HCT116 (cell line): Measurements from ENCODE around the gene PAX5. TPM values are rescaled to one million over a fixed set of nuclear protein-coding genes. Genes with fewer than 3 reads are reported as not detected.

Experiments
- ATAC-seq: fragments of 200-7000 bp; cut with Tn5 transposase; 2 replicates; pipeline ENCODE4 v1.9.1; 2020; ENCODE audit warnings: mild to moderate bottlenecking, moderate library complexity
- BruUV-seq: library from RNA; stranded (reverse); fragments of 400-500 nt; replicated peaks from 2 replicates; lab custom pipeline; 2021; lab: Mats Ljungman, UMichigan
- CTCF ChIA-PET: fragments of 300-600 bp; sonication (Branson Sonifier 250); formaldehyde crosslinking; loops from one replicate; lab custom pipeline; 2021; ENCODE audit warnings: antibody characterized with exemption; lab: Charles Lee
- POLR2A ChIA-PET: fragments of 300-600, 350-600 bp; sonication (Branson Sonifier 250); formaldehyde crosslinking; loops from one replicate; lab custom pipeline; 2021; ENCODE audit warnings: antibody characterized with exemption; lab: Charles Lee
- RAD21 ChIA-PET, 2 experiments: fragments of 300-600 bp; sonication (Branson Sonifier 250); formaldehyde crosslinking; loops; one replicate each; lab custom pipeline; 2023; ENCODE audit warnings: low total read pairs in 2 of 2; ENCODE audit not compliant: uncharacterized antibody in 2 of 2, unreplicated experiment in 2 of 2, low non-redundant PET in 1 of 2; lab: Charles Lee
- DNase-seq: peaks from one replicate; pipeline ENCODE4 v3.0.0-alpha.2; 2010; ENCODE audit warnings: low read depth, low spot score
- H2AFZ ChIP-seq: fragments of 200-600 bp; shearing (Covaris generic), sonication (generic); 2 replicates; pipeline ENCODE4 v1.6.1; 2017; ENCODE audit warnings: low read depth, mixed run types, mixed read lengths, antibody characterized with exemption, low read length; ENCODE audit not compliant: poor library complexity, severe bottlenecking
- H3K27ac ChIP-seq: 2 replicates; pipeline ENCODE4 v1.5.1; 2012; ENCODE audit warnings: low read depth, low read length
- H3K27me3 ChIP-seq: fragments of 200-600 bp; sonication (generic); 2 replicates; pipeline ENCODE4 v1.6.1; 2016; ENCODE audit warnings: mixed run types, low read length, mixed read lengths; ENCODE audit not compliant: insufficient read depth
- H3K36me3 ChIP-seq, 2 experiments: fragments of 200-500 bp in 1 of 2; fragments of 200-600 bp in 1 of 2; sonication (Bioruptor generic) in 1 of 2; sonication (generic) in 1 of 2; 2 replicates each; pipeline versions ENCODE4 v1.5.1 to v1.6.1; 2014 to 2016; ENCODE audit warnings: low read length in 2 of 2, inconsistent platforms in 1 of 2, mixed read lengths in 1 of 2, mixed run types in 1 of 2; ENCODE audit not compliant: insufficient read depth in 2 of 2, control insufficient read depth in 1 of 2
- H3K4me1 ChIP-seq, 2 experiments: fragments of 200-600 bp in 1 of 2; sonication (generic) in 1 of 2; 2 replicates each; pipeline versions ENCODE4 v1.5.1 to v1.6.1; 2012 to 2017; ENCODE audit warnings: low read length in 2 of 2, inconsistent platforms in 1 of 2, mild to moderate bottlenecking in 1 of 2, mixed read lengths in 1 of 2, mixed run types in 1 of 2, moderate library complexity in 1 of 2; ENCODE audit not compliant: insufficient read depth in 2 of 2, control insufficient read depth in 1 of 2
- H3K4me2 ChIP-seq: fragments of 200-600 bp; sonication (generic); 2 replicates; pipeline ENCODE4 v1.6.1; 2017; ENCODE audit warnings: mixed run types, low read length, mixed read lengths
- H3K4me3 ChIP-seq, 2 experiments: fragments of 200-600 bp in 1 of 2; sonication (generic) in 1 of 2; replicated peaks in 1 of 2; 2 replicates each; pipeline ENCODE4 v1.5.1; 2011 to 2016; ENCODE audit warnings: low read length in 2 of 2, control low read depth in 1 of 2, low read depth in 1 of 2, mild to moderate bottlenecking in 1 of 2, mixed read lengths in 1 of 2, mixed run types in 1 of 2
- H3K79me2 ChIP-seq: fragments of 200-600 bp; sonication (generic); 2 replicates; pipeline ENCODE4 v1.6.1; 2017; ENCODE audit warnings: mild to moderate bottlenecking, mixed run types, low read length, moderate library complexity, mixed read lengths; ENCODE audit not compliant: insufficient read depth
- H3K9ac ChIP-seq: fragments of 200-600 bp; sonication (generic); 2 replicates; pipeline ENCODE4 v1.6.1; 2016; ENCODE audit warnings: low read length, mixed read lengths
- H3K9me2 ChIP-seq: fragments of 200-600 bp; sonication (generic), shearing (Covaris generic); 2 replicates; pipeline ENCODE4 v1.6.1; 2017; ENCODE audit warnings: mixed run types, mild to moderate bottlenecking, moderate library complexity; ENCODE audit not compliant: insufficient read depth
- H3K9me3 ChIP-seq, 2 experiments: fragments of 200-500 bp in 1 of 2; fragments of 200-600 bp in 1 of 2; sonication (Bioruptor generic) in 1 of 2; sonication (generic) in 1 of 2; 2 replicates each; pipeline ENCODE4 v1.6.1; 2014 to 2017; ENCODE audit warnings: low read length in 2 of 2, mixed read lengths in 2 of 2, inconsistent platforms in 1 of 2, low read depth in 1 of 2, mild to moderate bottlenecking in 1 of 2, mixed run types in 1 of 2, moderate library complexity in 1 of 2; ENCODE audit not compliant: control insufficient read depth in 1 of 2, insufficient read depth in 1 of 2
- H4K20me1 ChIP-seq: fragments of 200-600 bp; sonication (generic), shearing (Covaris generic); 2 replicates; pipeline ENCODE4 v1.6.1; 2017; ENCODE audit warnings: mixed run types, mild to moderate bottlenecking, moderate library complexity; ENCODE audit not compliant: insufficient read depth
- CEBPB ChIP-seq: IDR thresholded peaks from 2 replicates; pipeline ENCODE4 v1.6.1; 2012; ENCODE audit warnings: low read depth
- ELF1 ChIP-seq: IDR thresholded peaks from 2 replicates; pipeline ENCODE4 v1.6.1; 2012; ENCODE audit warnings: low read depth, borderline replicate concordance
- FOSL1 ChIP-seq: IDR thresholded peaks from 2 replicates; pipeline ENCODE4 v1.6.1; 2012; ENCODE audit warnings: low read depth
- RAD21 ChIP-seq: IDR thresholded peaks from 2 replicates; pipeline ENCODE4 v1.6.1; 2012; ENCODE audit warnings: low read depth, mild to moderate bottlenecking
- SIN3A ChIP-seq: IDR thresholded peaks from 2 replicates; pipeline ENCODE4 v1.6.1; 2012; ENCODE audit warnings: low read depth
- SP1 ChIP-seq: IDR thresholded peaks from 2 replicates; pipeline ENCODE4 v1.6.1; 2012; ENCODE audit warnings: low read depth
- TCF7L2 ChIP-seq: IDR thresholded peaks from 2 replicates; pipeline ENCODE4 v1.7.0; 2011; ENCODE audit warnings: borderline replicate concordance, inconsistent platforms; ENCODE audit not compliant: insufficient read depth, insufficient read length; ENCODE audit errors: extremely low read depth
- intact Hi-C: fragments of 100-400 bp; cut with micrococcal nuclease; formaldehyde crosslinking; loops from 2 replicates; pipeline ENCODE4 v1.10.0; 2022
- total RNA-seq: library from RNA; stranded (reverse); gene quantifications from one replicate; pipeline ENCODE4 v1.2.1, GENCODE V29; 2021; ENCODE audit not compliant: unreplicated experiment

Gene PAX5
- total RNA-seq, 1 experiment from 2014 or later, result 0.17 TPM

- ChIA-PET POLR2A (no interaction called here), RAD21 (no interaction called here), CTCF (interaction anchor here (1.3 to 5.0 kb wide), 3 partner anchors 100 to 121 kb away, joined by 4 to 148 read pairs (median 22); no protein-coding TSS in a partner anchor)
- Histone ChIP-seq H2AFZ (no peak overlapping the region), H3K9ac (no peak overlapping the region), H3K79me2 (no peaks in the 10 kb centered on the region), H3K4me2 (no peak overlapping the region), H3K4me3 (no peak overlapping the region), H3K27me3 (peaks cover 12% of the 10 kb centered on the region; the same call in 1 of the 2 replicates), H3K9me2 (no peaks in the 10 kb centered on the region), H3K27ac (no peak overlapping the region), H3K4me1 (no peaks in the 10 kb centered on the region), H4K20me1 (no peaks in the 10 kb centered on the region), H3K36me3 (no peaks in the 10 kb centered on the region), H3K9me3 (no peaks in the 10 kb centered on the region)
- no TSS peak for BruUV-seq
- ATAC-seq (no peak), DNase-seq (no peak)
- TF ChIP-seq SP1 (no peak), RAD21 (no peak), ELF1 (no peak), FOSL1 (no peak), CEBPB (no peak), TCF7L2 (no peak)
- intact Hi-C loops, result loop anchor here (10.0 kb wide), 2 partner anchors 450 to 520 kb away; no protein-coding TSS in a partner anchor
Observed at GRCh38 chr9:36874921-36875320, 159.1 kb downstream of the PAX5 start.

DNA sequence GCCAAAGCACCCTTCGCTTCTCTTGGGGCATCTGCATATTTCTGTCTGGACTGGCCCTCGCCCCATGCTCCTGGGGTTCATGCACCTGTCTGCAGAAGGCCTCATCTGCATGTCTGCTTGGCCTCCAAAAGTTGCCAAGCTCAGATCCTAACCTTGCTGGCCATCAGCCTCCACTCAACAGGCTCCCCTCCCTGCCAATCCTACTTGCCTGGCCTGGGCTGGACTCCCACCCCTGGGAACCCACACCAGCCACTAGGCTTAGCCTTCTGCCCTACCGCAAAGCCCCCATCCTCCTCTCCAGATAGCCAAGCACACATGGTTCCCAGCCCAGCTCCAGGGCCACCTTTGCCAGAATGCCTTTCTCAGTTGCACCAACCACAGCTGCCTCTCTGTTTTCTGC lies 159.8 kb downstream of the PAX5 start:
- H3K36me3 ChIP-seq, result no peaks in the 10 kb centered on the region
- CTCF ChIA-PET, result interaction anchor here (1.3 to 5.0 kb wide), 5 partner anchors 19 to 121 kb away, joined by 4 to 148 read pairs (median 9); no protein-coding TSS in a partner anchor
- no peak for DNase-seq
- H3K27me3 ChIP-seq, result peaks cover 13% of the 10 kb centered on the region; the same call in 1 of the 2 replicates
- intact Hi-C loops, result loop anchor here (10.0 kb wide), 2 partner anchors 451 to 521 kb away; no protein-coding TSS in a partner anchor
- H3K27ac ChIP-seq, result no peak overlapping the region
- BruUV-seq, result no TSS peak
- POLR2A ChIA-PET, result no interaction called here
- H3K79me2 ChIP-seq, result no peaks in the 10 kb centered on the region
- TF ChIP-seq SIN3A, result no peak
- TF ChIP-seq, all 23 proteins: peak for 0
- no peaks in the 10 kb centered on the region for H3K9me3 ChIP-seq
- H3K4me1 ChIP-seq, result no peaks in the 10 kb centered on the region
- no peak overlapping the region for H2AFZ ChIP-seq
- H3K4me3 ChIP-seq, result no peak overlapping the region
- no peak overlapping the region for H3K4me2 ChIP-seq
- H3K9ac ChIP-seq, result no peak overlapping the region
- H3K9me2 ChIP-seq, result no peaks in the 10 kb centered on the region
- no peaks in the 10 kb centered on the region for H4K20me1 ChIP-seq
- ATAC-seq, result no peak
- RAD21 ChIA-PET, result interaction anchor here in 1 of 2 experiments (2.6 kb wide), 1 partner anchor 118 kb away, joined by 16 read pairs; no protein-coding TSS in a partner anchor
